ENCODE data around the gene EMC8.
"Not testable (repeated sequence)": the region's sequence is repeated elsewhere in the genome, so short reads cannot be mapped to it uniquely, and the experiment has no call there.

EMC8 gene

GRCh38 chr16:85812031-85812807 lies 12.9 kb upstream of the EMC8 start:
- no peak for TF ChIP-seq CTCF (IDR thresholded peaks at IDR 0.05)
- DNase-seq (ENCODE audit: low spot score): no peak
- no peak overlapping the region for H3K27ac ChIP-seq
- H3K4me3 ChIP-seq: no peak overlapping the region

GRCh38 chr16:85810742-85811115 lies 11.4 kb upstream of the EMC8 start:
- DNase-seq (ENCODE audit: low spot score): no peak
- H3K4me3 ChIP-seq: no peak overlapping the region
- no peak overlapping the region for H3K27ac ChIP-seq
- TF ChIP-seq CTCF (IDR thresholded peaks at IDR 0.05): no peak

GRCh38 chr16:85810097-85810741 lies 10.9 kb upstream of the EMC8 start:
- TF ChIP-seq CTCF (IDR thresholded peaks at IDR 0.05): no peak
- DNase-seq (ENCODE audit: low spot score): no peak
- Histone ChIP-seq H3K4me3 (no peak overlapping the region), H3K27ac (no peak overlapping the region)

GRCh38 chr16:85809645-85810044 lies 10.3 kb upstream of the EMC8 start:
- Histone ChIP-seq H3K27ac (no peak overlapping the region), H3K4me3 (no peak overlapping the region)
- DNase-seq (ENCODE audit: low spot score): no peak
- TF ChIP-seq CTCF (IDR thresholded peaks at IDR 0.05): no peak

GRCh38 chr16:85808926-85809325 lies 9.6 kb upstream of the EMC8 start:
- DNase-seq (ENCODE audit: low spot score): no peak
- no peak overlapping the region for H3K27ac ChIP-seq
- no peak overlapping the region for H3K4me3 ChIP-seq
- TF ChIP-seq CTCF (IDR thresholded peaks at IDR 0.05): no peak

GRCh38 chr16:85808104-85808503 lies 8.8 kb upstream of the EMC8 start:
- H3K27ac ChIP-seq; DNase-seq (ENCODE audit: low spot score); H3K4me3 ChIP-seq: not testable (repeated sequence)

- DNase-seq (ENCODE audit: low spot score); H3K4me3 ChIP-seq; H3K27ac ChIP-seq: not testable (repeated sequence)
Observed at GRCh38 chr16:85807340-85807739, 8.0 kb upstream of the EMC8 start.

GRCh38 chr16:85806539-85806938 lies 7.2 kb upstream of the EMC8 start:
- TF ChIP-seq CTCF (IDR thresholded peaks at IDR 0.05): no peak
- no peak for DNase-seq (ENCODE audit: low spot score)
- Histone ChIP-seq H3K27ac (no peak overlapping the region), H3K4me3 (no peak overlapping the region)

Data from coronary artery (tissue), 2 donors.